ENCODE measurements around the gene TRAM1L1.

The TRAM1L1 gene

DNA sequence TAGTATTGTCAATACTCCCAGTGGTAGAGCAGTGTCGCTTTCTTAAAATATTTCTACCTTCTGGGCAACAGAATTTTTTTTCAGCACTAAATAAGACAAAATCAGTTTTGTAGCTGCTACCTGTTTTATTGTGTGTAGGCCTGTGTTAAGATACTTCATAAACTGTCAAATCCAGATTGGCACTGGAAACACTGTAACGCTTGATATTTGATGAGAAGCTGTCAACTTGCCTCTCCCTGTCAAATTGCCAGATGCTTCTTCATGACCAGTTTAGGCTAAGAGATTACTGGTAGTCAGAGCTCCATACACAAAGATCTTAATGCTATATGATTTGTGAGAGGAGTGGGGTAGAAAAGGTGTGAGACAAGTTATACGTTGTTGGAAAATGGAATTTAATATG is 17.3 kb downstream of the TRAM1L1 start:
- TF ChIP-seq, protein P1, sequence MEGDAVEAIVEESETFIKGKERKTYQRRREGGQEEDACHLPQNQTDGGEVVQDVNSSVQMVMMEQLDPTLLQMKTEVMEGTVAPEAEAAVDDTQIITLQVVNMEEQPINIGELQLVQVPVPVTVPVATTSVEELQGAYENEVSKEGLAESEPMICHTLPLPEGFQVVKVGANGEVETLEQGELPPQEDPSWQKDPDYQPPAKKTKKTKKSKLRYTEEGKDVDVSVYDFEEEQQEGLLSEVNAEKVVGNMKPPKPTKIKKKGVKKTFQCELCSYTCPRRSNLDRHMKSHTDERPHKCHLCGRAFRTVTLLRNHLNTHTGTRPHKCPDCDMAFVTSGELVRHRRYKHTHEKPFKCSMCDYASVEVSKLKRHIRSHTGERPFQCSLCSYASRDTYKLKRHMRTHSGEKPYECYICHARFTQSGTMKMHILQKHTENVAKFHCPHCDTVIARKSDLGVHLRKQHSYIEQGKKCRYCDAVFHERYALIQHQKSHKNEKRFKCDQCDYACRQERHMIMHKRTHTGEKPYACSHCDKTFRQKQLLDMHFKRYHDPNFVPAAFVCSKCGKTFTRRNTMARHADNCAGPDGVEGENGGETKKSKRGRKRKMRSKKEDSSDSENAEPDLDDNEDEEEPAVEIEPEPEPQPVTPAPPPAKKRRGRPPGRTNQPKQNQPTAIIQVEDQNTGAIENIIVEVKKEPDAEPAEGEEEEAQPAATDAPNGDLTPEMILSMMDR (IDR thresholded peaks at IDR 0.05; ENCODE audit: borderline replicate concordance, control extremely low read depth, extremely low read depth, insufficient read depth, missing control alignments): no peak
- in situ Hi-C loops (cut with MboI; ENCODE audit: low sequenced_read_pairs, unreplicated experiment): no loop called here
- DNase-seq (ENCODE audit: low spot score): no peak

DNA sequence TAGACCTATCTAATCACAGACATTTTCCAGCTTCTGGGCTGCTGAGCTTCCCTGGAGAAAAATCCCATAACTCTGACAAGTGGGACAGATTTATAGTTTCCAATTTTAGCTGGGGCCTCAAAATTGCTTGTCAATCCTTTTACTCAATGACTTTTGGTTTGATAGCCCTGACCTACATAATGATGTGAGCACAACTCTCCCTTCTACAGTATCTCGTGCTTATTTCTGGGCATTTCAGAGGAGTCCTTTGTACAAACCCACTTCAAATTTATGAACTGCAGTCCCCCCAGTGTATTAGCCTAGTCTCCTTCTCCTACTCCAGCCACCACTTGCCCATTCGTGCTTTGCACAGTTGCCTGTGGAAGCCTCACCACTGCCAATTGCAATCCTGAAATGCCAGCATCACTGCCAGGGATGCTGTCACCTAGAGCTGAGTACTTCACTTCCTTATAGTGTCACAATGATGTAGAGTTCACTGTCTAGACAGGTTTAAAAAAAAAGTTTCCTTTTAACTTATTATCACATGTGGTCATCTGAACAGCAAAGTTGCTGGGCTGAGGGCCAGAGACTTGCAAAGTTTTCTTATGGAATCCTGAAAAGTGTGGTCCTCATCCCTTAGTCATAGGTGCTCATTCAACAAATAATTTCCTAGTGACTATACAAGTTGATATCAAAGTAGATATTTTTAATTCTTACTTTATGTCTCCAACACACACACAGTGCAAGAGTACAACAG is 21.2 kb downstream of the TRAM1L1 start:
- in situ Hi-C loops (cut with MboI; ENCODE audit: low sequenced_read_pairs, unreplicated experiment): no loop called here
- DNase-seq (ENCODE audit: low spot score): no peak
- TF ChIP-seq, protein P1 (IDR thresholded peaks at IDR 0.05; ENCODE audit: borderline replicate concordance, control extremely low read depth, extremely low read depth, insufficient read depth, missing control alignments): no peak

DNA sequence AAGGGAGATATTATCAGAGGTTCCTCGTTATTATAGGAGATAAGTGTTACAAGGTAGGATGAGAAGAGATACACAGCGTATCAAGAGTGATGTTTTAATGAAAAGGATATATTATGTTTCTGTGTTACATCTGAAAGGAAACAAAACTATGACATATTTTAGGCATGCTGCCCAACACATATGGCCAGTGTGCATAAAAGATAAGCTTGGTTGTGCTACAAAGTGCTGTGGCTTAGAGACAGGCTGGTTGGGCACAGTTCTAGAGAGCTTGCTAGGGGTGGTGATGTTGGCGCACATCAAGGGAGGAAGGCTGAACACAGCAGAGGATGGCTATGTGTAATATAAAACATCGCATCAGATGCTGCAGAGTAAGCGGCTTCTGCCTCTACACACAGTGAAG is 42.4 kb downstream of the TRAM1L1 start:
- DNase-seq (ENCODE audit: low spot score): no peak
- TF ChIP-seq, protein P1 (IDR thresholded peaks at IDR 0.05; ENCODE audit: borderline replicate concordance, control extremely low read depth, extremely low read depth, insufficient read depth, missing control alignments): no peak
- in situ Hi-C loops (cut with MboI; ENCODE audit: low sequenced_read_pairs, unreplicated experiment): no loop called here

Data from GM13976 (cell line).